CD14-positive monocyte (primary cell): ENCODE measurements around the gene PGAP6. TPM values are rescaled to one million over a fixed set of nuclear protein-coding genes. Genes with fewer than 3 reads are reported as not detected.
A peak's percentile ranks its signal among the peaks of the same experiment; 100 is the strongest.

Source experiments
- DNase-seq, 3 donors: peaks; one replicate each; pipeline ENCODE4 v3.0.0-alpha.2; 2011 to 2022
- H2AFZ ChIP-seq: 2 replicates; pipeline ENCODE4 v1.6.0; 2012; ENCODE audit warnings: mild to moderate bottlenecking, low read depth, low read length, inconsistent platforms; ENCODE audit not compliant: insufficient read depth, poor library complexity, severe bottlenecking
- H3K27ac ChIP-seq, 2 donors: 1 replicate in 1 of 2; 2 replicates in 1 of 2; pipeline ENCODE4 v1.5.1; 2012 to 2013; ENCODE audit warnings: low read length in 2 of 2, control low read depth in 1 of 2, inconsistent platforms in 1 of 2, low read depth in 1 of 2, mild to moderate bottlenecking in 1 of 2
- H3K27me3 ChIP-seq, 2 donors: one replicate each; pipeline versions ENCODE4 v1.6.0 to v1.6.1; 2011 to 2013; ENCODE audit warnings: low read length in 2 of 2; ENCODE audit not compliant: control insufficient read depth in 2 of 2, insufficient read depth in 2 of 2
- H3K36me3 ChIP-seq, 2 donors: replicated peaks in 1 of 2; 1 replicate in 1 of 2; 2 replicates in 1 of 2; pipeline versions ENCODE4 v1.5.1 to v1.6.1; 2012 to 2013; ENCODE audit warnings: low read length in 2 of 2, control low read depth in 1 of 2, inconsistent platforms in 1 of 2, mild to moderate bottlenecking in 1 of 2; ENCODE audit not compliant: insufficient read depth in 2 of 2, control insufficient read depth in 1 of 2
- H3K4me1 ChIP-seq, 2 donors: 1 replicate in 1 of 2; 2 replicates in 1 of 2; pipeline versions ENCODE4 v1.5.1 to v1.6.1; 2012 to 2013; ENCODE audit warnings: low read length in 2 of 2, control low read depth in 1 of 2, inconsistent platforms in 1 of 2, mild to moderate bottlenecking in 1 of 2, moderate library complexity in 1 of 2; ENCODE audit not compliant: insufficient read depth in 2 of 2, control insufficient read depth in 1 of 2
- H3K4me2 ChIP-seq: replicated peaks from 2 replicates; pipeline ENCODE3; 2012; ENCODE audit warnings: low read length, moderate library complexity, mild to moderate bottlenecking; ENCODE audit not compliant: poor library complexity, severe bottlenecking; ENCODE audit errors: extremely low read depth
- H3K4me3 ChIP-seq, 3 experiments: fragments of 200-600 bp in 1 of 3; sonication (generic) in 1 of 3; replicated peaks in 1 of 3; 1 replicate in 2 of 3; 2 replicates in 1 of 3; pipeline ENCODE4 v1.5.1; 2011 to 2013; ENCODE audit warnings: low read length in 3 of 3, mild to moderate bottlenecking in 3 of 3, control low read depth in 2 of 3, low read depth in 2 of 3, inconsistent platforms in 1 of 3, moderate library complexity in 1 of 3
- H3K79me2 ChIP-seq: 2 replicates; pipeline ENCODE4 v1.6.0; 2012; ENCODE audit warnings: mild to moderate bottlenecking, control low read depth, inconsistent platforms, low read length, moderate library complexity; ENCODE audit not compliant: insufficient read depth
- H3K9ac ChIP-seq: 2 replicates; pipeline ENCODE4 v1.6.0; 2017; ENCODE audit warnings: low read length, mild to moderate bottlenecking; ENCODE audit not compliant: insufficient read depth, poor library complexity, severe bottlenecking
- H3K9me3 ChIP-seq, 2 donors: replicated peaks in 1 of 2; 1 replicate in 1 of 2; 2 replicates in 1 of 2; pipeline versions ENCODE4 v1.5.1 to v1.6.1; 2012 to 2013; ENCODE audit warnings: low read length in 2 of 2, control low read depth in 1 of 2; ENCODE audit not compliant: control insufficient read depth in 1 of 2, insufficient read depth in 1 of 2
- H4K20me1 ChIP-seq: 2 replicates; pipeline ENCODE4 v1.6.0; 2012; ENCODE audit warnings: mild to moderate bottlenecking, low read length, control low read depth, moderate library complexity; ENCODE audit not compliant: insufficient read depth
- H3K27ac Mint-ChIP-seq, 7 donors: one replicate each; pipeline ENCODE4 v1.8.0; 2020; ENCODE audit warnings: mild to moderate bottlenecking in 7 of 7, mixed read lengths in 7 of 7, moderate library complexity in 6 of 7, inconsistent platforms in 2 of 7
- H3K27me3 Mint-ChIP-seq, 3 donors: one replicate each; pipeline ENCODE4 v1.8.0; 2021 to 2022; ENCODE audit warnings: low read depth in 3 of 3, mild to moderate bottlenecking in 3 of 3, mixed read lengths in 3 of 3, moderate library complexity in 3 of 3, inconsistent platforms in 1 of 3
- H3K36me3 Mint-ChIP-seq, 2 donors: one replicate each; pipeline ENCODE4 v1.8.0; 2020; ENCODE audit warnings: mixed read lengths in 2 of 2, inconsistent platforms in 1 of 2, mild to moderate bottlenecking in 1 of 2
- H3K4me1 Mint-ChIP-seq: one replicate; pipeline ENCODE4 v1.8.0; 2020; ENCODE audit warnings: mild to moderate bottlenecking, mixed read lengths
- H3K4me3 Mint-ChIP-seq, 2 donors: one replicate each; pipeline ENCODE4 v1.8.0; 2020; ENCODE audit warnings: mild to moderate bottlenecking in 2 of 2, mixed read lengths in 2 of 2, moderate library complexity in 1 of 2
- H3K9me3 Mint-ChIP-seq, 7 donors: one replicate each; pipeline ENCODE4 v1.8.0; 2020 to 2022; ENCODE audit warnings: mixed read lengths in 7 of 7, mild to moderate bottlenecking in 6 of 7, moderate library complexity in 6 of 7, inconsistent platforms in 2 of 7
- WGBS: methylation state at CpG from one replicate; pipeline ENCODE4 v1.1.5; 2013; ENCODE audit warnings: missing lambda C conversion rate; ENCODE audit not compliant: insufficient coverage; 5-methylcytosine and 5-hydroxymethylcytosine counted together
- intact Hi-C, 2 donors: fragments of 100-400 bp; cut with micrococcal nuclease; formaldehyde crosslinking; loops; one replicate each; pipeline versions ENCODE4 v1.15.0 to v1.15.1; 2023
- polyA plus RNA-seq, 3 donors: library from polyadenylated mRNA; depleted of rRNA in 1 of 3; unstranded in 2 of 3; stranded (reverse) in 1 of 3; fragments of 300-500 nt in 2 of 3; fragments of >200 nt in 1 of 3; fragmentation: Illumina TruSeq in 2 of 3; gene quantifications; 1 replicate in 2 of 3; 2 replicates in 1 of 3; pipeline ENCODE4 v1.2.3, GENCODE V29; 2012 to 2021
- TF ChIP-seq, protein P1 (sequence below): fragments of 200-600 bp; IDR thresholded peaks from one replicate; pipeline ENCODE4 v1.8.0; 2022; ENCODE audit warnings: antibody characterized with exemption, mild to moderate bottlenecking

Gene PGAP6
- polyA plus RNA-seq, 3 donors, result 18.2 to 137 (median 39.8) TPM

DNA sequence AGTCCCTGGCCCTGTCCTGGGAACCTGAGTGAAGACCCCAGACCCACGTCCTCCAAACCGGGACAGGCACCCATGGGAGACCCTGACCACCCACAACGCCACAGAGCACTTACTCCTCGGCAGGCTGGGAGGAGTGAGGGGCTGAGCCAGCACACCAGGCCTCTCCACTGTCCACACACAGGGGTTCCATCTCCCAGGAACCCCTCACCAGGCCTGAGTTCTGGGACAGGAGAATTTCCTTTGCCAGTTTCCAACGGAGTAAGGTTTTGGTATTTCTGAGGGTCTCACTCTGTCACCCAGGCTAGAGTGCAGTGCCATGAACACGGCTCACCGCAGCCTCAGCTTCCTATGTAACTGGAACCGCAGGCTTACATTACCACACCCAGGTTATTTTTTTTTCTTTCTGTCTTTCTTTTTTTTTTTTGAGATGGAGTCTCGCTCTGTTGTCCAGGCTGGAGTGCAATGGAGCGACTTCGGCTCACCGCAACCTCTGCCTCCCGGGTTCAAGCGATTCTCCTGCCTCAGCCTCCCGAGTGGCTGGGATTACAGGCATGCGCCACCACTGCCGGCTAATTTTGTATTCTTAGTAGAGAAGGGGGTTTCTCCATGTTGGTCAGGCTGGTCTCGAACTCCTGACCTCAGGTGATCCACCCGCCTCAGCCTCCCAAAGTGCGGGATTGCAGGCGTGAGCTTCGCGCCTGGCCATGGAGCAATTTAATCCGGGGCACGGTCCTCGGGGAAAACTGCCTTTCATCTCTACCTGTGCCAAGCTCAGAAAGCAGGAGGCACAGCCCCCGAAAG lies 1.6 kb downstream of the PGAP6 start:
- Histone ChIP-seq H3K9ac (peak overlapping the region; percentile 76), H3K27ac (no peak overlapping the region), H3K4me2 (peak overlapping the region; percentile 95), H4K20me1 (peaks cover 32% of the 10 kb centered on the region), H2AFZ (no peak overlapping the region), H3K79me2 (peaks cover 35% of the 10 kb centered on the region), H3K27me3 (no peaks in the 10 kb centered on the region), H3K9me3 (no peaks in the 10 kb centered on the region), H3K4me1 (peaks cover 39 to 46% of the 10 kb centered on the region in 2 donors), H3K4me3 (peak overlapping the region in 1 of 3 experiments; percentile 87), H3K36me3 (peaks cover 23 to 27% of the 10 kb centered on the region in 2 donors)
- TF ChIP-seq, protein P1, sequence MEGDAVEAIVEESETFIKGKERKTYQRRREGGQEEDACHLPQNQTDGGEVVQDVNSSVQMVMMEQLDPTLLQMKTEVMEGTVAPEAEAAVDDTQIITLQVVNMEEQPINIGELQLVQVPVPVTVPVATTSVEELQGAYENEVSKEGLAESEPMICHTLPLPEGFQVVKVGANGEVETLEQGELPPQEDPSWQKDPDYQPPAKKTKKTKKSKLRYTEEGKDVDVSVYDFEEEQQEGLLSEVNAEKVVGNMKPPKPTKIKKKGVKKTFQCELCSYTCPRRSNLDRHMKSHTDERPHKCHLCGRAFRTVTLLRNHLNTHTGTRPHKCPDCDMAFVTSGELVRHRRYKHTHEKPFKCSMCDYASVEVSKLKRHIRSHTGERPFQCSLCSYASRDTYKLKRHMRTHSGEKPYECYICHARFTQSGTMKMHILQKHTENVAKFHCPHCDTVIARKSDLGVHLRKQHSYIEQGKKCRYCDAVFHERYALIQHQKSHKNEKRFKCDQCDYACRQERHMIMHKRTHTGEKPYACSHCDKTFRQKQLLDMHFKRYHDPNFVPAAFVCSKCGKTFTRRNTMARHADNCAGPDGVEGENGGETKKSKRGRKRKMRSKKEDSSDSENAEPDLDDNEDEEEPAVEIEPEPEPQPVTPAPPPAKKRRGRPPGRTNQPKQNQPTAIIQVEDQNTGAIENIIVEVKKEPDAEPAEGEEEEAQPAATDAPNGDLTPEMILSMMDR, result no peak
- peaks cover 0 to 14% (median 9%) of the 10 kb centered on the region in 3 donors for H3K27me3 Mint-ChIP-seq
- no peak for DNase-seq
- peak overlapping the region in 1 of 7 donors; percentile 10 for H3K27ac Mint-ChIP-seq
- peaks cover 12 to 23% of the 10 kb centered on the region in 2 donors for H3K36me3 Mint-ChIP-seq
- H3K4me3 Mint-ChIP-seq, result peak overlapping the region; percentile 63 to 88
- intact Hi-C loops, result no loop called here
- 87% methylated on average over 14 of the region's 27 CpGs for WGBS
- no peaks in the 10 kb centered on the region for H3K9me3 Mint-ChIP-seq
- peaks cover 35% of the 10 kb centered on the region for H3K4me1 Mint-ChIP-seq

DNA sequence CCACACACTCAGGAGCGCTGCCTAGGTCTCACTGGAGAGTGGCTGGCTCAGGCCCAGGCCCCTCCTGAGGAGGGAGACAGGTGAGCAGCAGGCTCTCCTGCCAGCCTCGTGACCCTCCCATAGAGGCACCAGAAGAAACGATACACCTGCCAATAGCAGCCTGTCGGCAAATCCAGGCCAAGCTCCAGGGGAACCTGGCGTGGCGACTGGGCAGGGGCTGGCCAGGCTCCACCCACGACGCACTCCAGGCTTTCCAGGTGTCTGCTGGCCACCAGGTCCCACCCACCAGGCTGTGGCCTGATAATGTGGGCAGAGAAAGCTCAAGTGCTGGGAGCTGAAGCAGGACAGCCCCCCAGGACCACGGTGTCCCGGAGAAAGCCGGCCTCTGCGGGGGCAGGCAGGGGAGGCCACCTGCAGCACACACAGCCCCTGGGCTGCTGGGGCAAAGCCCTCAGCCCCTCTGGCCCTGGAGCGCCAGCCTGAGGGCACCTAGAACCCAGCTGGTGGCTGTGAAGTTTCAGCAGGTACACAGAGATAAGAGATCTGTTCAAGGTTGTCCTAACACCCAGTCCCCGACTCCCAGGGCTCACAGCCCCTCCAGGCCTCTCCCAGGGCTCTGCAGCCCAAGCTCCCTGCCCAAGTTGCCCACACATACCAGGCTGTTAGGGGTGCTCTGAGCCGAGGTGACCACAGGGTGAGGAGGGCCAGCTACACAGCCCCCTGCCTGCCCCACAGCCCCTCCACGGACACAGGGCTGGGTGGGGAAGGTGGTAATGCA lies 2.4 kb downstream of the PGAP6 start:
- Mint-ChIP-seq H3K27ac (no peak overlapping the region), H3K9me3 (no peaks in the 10 kb centered on the region), H3K27me3 (peaks cover 0 to 14% (median 9%) of the 10 kb centered on the region in 3 donors), H3K36me3 (peaks cover 14 to 31% of the 10 kb centered on the region in 2 donors), H3K4me3 (no peak overlapping the region), H3K4me1 (peaks cover 32% of the 10 kb centered on the region)
- Histone ChIP-seq H3K9ac (no peak overlapping the region), H3K4me3 (peak overlapping the region in 1 of 3 experiments; percentile 4), H3K9me3 (no peaks in the 10 kb centered on the region), H2AFZ (no peak overlapping the region), H3K27ac (no peak overlapping the region), H3K4me1 (peaks cover 33 to 39% of the 10 kb centered on the region in 2 donors), H3K4me2 (no peak overlapping the region), H4K20me1 (peaks cover 32% of the 10 kb centered on the region), H3K36me3 (peaks cover 31 to 35% of the 10 kb centered on the region in 2 donors), H3K27me3 (no peaks in the 10 kb centered on the region), H3K79me2 (peaks cover 35% of the 10 kb centered on the region)
- intact Hi-C loops, result no loop called here
- TF ChIP-seq, protein P1, result no peak
- no peak for DNase-seq
- 90% methylated on average over 14 of the region's 16 CpGs for WGBS
